ENCODE results near the gene CFD.
A peak's percentile ranks its signal among the peaks of the same experiment; 100 is the strongest.

Gene CFD

DNA sequence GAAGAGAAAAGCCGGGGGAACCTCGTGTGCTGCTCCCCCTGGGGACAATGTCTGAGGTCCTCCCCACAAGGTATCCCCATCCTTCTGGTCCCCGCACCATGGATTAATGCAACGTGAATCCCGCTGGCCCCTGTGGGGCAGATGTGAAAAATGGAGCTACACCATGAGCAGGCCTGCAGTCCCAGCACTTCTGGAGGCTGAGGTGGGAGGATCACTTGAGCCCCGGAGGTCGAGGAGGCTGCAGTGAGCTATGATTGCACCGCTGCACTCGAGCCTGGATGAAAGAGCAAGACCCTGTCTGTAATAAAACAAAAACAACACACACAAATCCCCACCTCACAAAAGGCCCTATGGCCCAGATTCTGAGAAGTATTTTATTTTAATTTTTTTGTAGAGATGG lies 1.2 kb upstream of the CFD start:
- Histone ChIP-seq H3K4me1 (ENCODE audit: insufficient read depth, low read length) (peaks cover 4% of the 10 kb centered on the region), H3K9me3 (ENCODE audit: low read length) (no peaks in the 10 kb centered on the region), H3K36me3 (ENCODE audit: insufficient read depth, low read length) (no peaks in the 10 kb centered on the region), H3K27ac (ENCODE audit: low read depth, low read length) (no peak overlapping the region), H3K9ac (ENCODE audit: low read length) (no peak overlapping the region), H3K4me3 (ENCODE audit: low read depth in 1 of 2, low read length in 2 of 2) (no peak overlapping the region), H3K27me3 (ENCODE audit: control insufficient read depth in 1 of 2, insufficient read depth in 2 of 2, low read length in 2 of 2) (peaks cover 8 to 54% of the 10 kb centered on the region in 2 donors)

DNA sequence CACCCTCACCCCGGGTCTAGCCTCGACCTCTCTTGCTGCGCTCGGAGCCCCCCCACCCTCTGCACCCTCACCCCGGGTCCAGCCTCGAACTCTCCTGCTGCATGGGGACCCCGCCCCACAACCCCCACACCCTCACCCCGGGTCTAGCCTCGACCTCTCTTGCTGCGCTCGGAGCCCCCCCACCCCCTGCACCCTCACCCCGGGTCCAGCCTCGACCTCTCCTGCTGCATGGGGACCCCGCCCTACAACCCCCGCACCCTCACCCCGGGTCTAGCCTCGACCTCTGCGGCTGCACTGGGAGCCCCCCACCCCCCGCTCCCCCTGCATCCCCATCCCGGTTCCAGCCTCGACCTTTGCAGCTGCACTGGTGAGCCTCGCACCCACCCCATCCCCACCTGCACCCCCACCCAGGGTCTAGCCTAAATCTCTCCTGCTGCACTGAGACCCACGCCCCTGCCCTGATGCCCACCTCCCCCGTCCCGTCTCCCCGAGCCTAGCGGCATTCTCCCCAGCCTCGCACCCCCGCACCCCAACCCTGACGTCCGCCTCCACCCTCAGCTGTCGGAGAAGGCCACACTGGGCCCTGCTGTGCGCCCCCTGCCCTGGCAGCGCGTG lies 1.8 kb downstream of the CFD start:
- Histone ChIP-seq H3K4me3 (ENCODE audit: low read depth in 1 of 2, low read length in 2 of 2) (no peak overlapping the region), H3K9me3 (ENCODE audit: low read length) (no peaks in the 10 kb centered on the region), H3K27me3 (ENCODE audit: control insufficient read depth in 1 of 2, insufficient read depth in 2 of 2, low read length in 2 of 2) (peaks cover 8 to 45% of the 10 kb centered on the region in 2 donors), H3K9ac (ENCODE audit: low read length) (no peak overlapping the region), H3K27ac (ENCODE audit: low read depth, low read length) (no peak overlapping the region), H3K36me3 (ENCODE audit: insufficient read depth, low read length) (no peaks in the 10 kb centered on the region), H3K4me1 (ENCODE audit: insufficient read depth, low read length) (peaks cover 7% of the 10 kb centered on the region)

DNA sequence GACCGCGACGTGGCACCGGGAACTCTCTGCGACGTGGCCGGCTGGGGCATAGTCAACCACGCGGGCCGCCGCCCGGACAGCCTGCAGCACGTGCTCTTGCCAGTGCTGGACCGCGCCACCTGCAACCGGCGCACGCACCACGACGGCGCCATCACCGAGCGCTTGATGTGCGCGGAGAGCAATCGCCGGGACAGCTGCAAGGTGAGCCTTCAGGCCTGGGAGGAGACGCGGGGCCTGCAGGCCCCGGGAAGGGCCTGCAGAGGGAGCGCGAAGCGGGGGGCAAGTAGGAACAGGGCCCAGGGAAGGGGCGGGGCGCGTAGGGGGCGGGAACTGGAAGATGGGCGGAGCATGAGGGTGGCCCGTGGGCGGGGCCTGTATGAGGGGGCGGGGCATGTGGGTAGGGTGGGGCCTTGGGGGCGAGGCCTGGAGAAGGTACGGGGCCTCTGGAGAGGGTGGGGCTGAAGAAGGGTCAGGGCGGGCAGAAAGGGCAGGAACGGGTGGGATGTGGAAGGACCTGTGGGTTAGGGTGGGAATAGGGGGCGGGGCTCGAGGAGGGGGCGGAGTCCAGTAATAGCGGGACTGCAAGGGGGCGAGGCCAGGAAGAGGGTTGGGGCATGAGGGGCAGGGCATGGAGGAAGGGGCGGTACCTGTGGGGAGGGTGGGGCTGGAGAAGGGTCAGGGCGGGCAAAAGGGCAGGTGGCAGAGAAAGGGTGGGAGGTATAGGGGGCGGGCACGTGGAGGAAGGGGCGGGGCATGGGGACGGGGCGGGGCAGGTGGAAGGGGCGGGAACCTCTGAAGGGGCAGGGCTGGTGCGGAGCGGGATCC lies 2.5 kb downstream of the CFD start:
- H3K27ac ChIP-seq (ENCODE audit: low read depth, low read length): no peak overlapping the region
- H3K36me3 ChIP-seq (ENCODE audit: insufficient read depth, low read length): no peaks in the 10 kb centered on the region
- peaks cover 8 to 41% of the 10 kb centered on the region in 2 donors for H3K27me3 ChIP-seq (ENCODE audit: control insufficient read depth in 1 of 2, insufficient read depth in 2 of 2, low read length in 2 of 2)
- H3K9ac ChIP-seq (ENCODE audit: low read length): no peak overlapping the region
- H3K4me3 ChIP-seq (ENCODE audit: low read depth in 1 of 2, low read length in 2 of 2): no peak overlapping the region
- H3K9me3 ChIP-seq (ENCODE audit: low read length): no peaks in the 10 kb centered on the region
- peaks cover 7% of the 10 kb centered on the region for H3K4me1 ChIP-seq (ENCODE audit: insufficient read depth, low read length)

DNA sequence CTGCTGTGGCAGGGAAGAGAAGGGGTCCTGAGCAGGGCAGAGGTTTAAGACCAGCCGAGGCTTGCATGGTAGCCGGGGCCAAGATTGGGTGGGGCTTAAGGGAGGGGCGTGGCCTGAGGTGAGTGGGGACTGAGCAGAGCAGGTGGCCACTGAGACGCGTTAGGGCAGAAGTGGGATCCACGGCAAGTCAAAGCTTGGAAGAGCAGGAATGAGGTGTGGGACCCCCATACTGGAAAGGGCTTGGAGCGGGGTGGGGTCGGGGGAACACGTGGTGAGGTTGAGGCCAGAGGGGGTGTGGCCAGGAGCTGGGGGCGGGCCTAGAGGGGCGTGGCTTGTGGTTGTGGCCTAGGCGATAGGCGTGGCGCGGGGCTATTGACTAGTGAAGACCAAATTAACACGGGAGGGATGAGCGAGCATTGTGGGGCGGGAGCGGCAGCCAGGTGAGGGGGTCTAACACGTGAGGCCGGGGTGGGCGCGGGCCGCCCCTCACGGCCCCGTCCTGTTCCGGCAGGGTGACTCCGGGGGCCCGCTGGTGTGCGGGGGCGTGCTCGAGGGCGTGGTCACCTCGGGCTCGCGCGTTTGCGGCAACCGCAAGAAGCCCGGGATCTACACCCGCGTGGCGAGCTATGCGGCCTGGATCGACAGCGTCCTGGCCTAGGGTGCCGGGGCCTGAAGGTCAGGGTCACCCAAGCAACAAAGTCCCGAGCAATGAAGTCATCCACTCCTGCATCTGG lies 3.3 kb downstream of the CFD start:
- H3K4me3 ChIP-seq (ENCODE audit: low read depth in 1 of 2, low read length in 2 of 2): no peak overlapping the region
- H3K27ac ChIP-seq (ENCODE audit: low read depth, low read length): no peak overlapping the region
- H3K36me3 ChIP-seq (ENCODE audit: insufficient read depth, low read length): peaks cover 6% of the 10 kb centered on the region
- no peak overlapping the region for H3K9ac ChIP-seq (ENCODE audit: low read length)
- peaks cover 8 to 41% of the 10 kb centered on the region in 2 donors for H3K27me3 ChIP-seq (ENCODE audit: control insufficient read depth in 1 of 2, insufficient read depth in 2 of 2, low read length in 2 of 2)
- H3K9me3 ChIP-seq (ENCODE audit: low read length): no peaks in the 10 kb centered on the region
- peaks cover 7% of the 10 kb centered on the region for H3K4me1 ChIP-seq (ENCODE audit: insufficient read depth, low read length)

DNA sequence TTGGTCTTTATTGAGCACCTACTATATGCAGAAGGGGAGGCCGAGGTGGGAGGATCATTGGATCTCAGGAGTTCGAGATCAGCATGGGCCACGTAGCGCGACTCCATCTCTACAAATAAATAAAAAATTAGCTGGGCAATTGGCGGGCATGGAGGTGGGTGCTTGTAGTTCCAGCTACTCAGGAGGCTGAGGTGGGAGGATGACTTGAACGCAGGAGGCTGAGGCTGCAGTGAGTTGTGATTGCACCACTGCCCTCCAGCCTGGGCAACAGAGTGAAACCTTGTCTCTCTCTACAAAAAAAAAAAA lies 3.8 kb downstream of the CFD start:
- H3K27me3 ChIP-seq (ENCODE audit: control insufficient read depth in 1 of 2, insufficient read depth in 2 of 2, low read length in 2 of 2): peaks cover 6 to 40% of the 10 kb centered on the region in 2 donors
- no peak overlapping the region for H3K4me3 ChIP-seq (ENCODE audit: low read depth in 1 of 2, low read length in 2 of 2)
- no peak overlapping the region for H3K27ac ChIP-seq (ENCODE audit: low read depth, low read length)
- peaks cover 7% of the 10 kb centered on the region for H3K4me1 ChIP-seq (ENCODE audit: insufficient read depth, low read length)
- H3K9me3 ChIP-seq (ENCODE audit: low read length): no peaks in the 10 kb centered on the region
- no peak overlapping the region for H3K9ac ChIP-seq (ENCODE audit: low read length)
- H3K36me3 ChIP-seq (ENCODE audit: insufficient read depth, low read length): peaks cover 6% of the 10 kb centered on the region

DNA sequence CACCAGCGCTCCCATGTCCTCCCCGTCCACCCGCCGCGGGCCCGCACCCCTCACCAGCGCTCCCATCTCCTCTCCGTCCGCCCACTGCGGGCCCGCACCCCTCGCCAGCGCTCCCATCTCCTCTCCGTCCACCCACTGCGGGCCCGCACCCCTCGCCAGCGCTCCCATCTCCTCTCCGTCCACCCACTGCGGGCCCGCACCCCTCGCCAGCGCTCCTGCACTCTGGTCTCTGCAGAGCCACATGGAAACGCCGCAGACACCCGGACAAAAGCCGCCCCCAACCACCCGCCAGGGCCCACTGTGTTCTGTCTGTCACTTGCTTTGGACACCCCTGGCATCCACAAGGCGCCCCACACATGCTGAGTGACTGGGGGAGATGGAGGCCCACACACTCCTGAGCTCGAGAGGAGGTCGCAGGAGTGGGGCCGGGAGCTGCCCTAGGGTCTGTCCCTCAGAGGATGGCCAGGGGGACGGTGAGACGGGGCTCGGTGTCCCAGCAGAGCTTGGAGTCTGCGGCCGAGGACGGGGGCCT lies 7.4 kb downstream of the CFD start:
- Histone ChIP-seq H3K36me3 (ENCODE audit: insufficient read depth, low read length) (peaks cover 21% of the 10 kb centered on the region), H3K27me3 (ENCODE audit: control insufficient read depth in 1 of 2, insufficient read depth in 2 of 2, low read length in 2 of 2) (peaks cover 0 to 7% of the 10 kb centered on the region in 2 donors), H3K4me3 (ENCODE audit: low read depth in 1 of 2, low read length in 2 of 2) (no peak overlapping the region), H3K9ac (ENCODE audit: low read length) (no peak overlapping the region), H3K27ac (ENCODE audit: low read depth, low read length) (no peak overlapping the region), H3K4me1 (ENCODE audit: insufficient read depth, low read length) (peaks cover 16% of the 10 kb centered on the region), H3K9me3 (ENCODE audit: low read length) (no peaks in the 10 kb centered on the region)

DNA sequence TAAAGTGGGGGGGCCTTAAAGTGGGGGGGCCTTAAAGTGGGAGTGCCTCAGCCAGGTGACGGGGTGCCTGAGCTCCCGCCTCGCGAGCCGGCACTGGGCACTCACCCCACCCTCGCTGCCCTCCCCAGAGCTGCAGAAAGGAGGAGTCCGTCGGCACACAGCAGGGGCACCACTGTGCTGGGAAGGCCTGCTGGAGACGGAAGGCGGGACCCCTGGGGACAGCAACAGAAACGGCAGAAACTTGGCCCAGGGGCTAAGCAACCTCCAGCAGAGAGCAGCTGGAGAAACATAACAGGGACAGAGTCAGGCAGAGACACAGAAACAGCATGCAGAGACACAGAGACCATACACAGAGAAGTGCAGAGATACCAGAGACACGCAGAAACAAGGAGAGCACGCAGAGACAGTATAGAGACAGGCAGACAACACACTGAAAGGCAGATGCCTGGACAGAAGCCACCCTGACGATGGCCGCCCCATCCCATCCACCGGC lies 7.9 kb downstream of the CFD start:
- no peak overlapping the region for H3K4me3 ChIP-seq (ENCODE audit: low read depth in 1 of 2, low read length in 2 of 2)
- H3K9me3 ChIP-seq (ENCODE audit: low read length): no peaks in the 10 kb centered on the region
- peaks cover 16% of the 10 kb centered on the region for H3K4me1 ChIP-seq (ENCODE audit: insufficient read depth, low read length)
- H3K36me3 ChIP-seq (ENCODE audit: insufficient read depth, low read length): peaks cover 21% of the 10 kb centered on the region
- no peak overlapping the region for H3K27ac ChIP-seq (ENCODE audit: low read depth, low read length)
- H3K9ac ChIP-seq (ENCODE audit: low read length): no peak overlapping the region
- peaks cover 0 to 6% of the 10 kb centered on the region in 2 donors for H3K27me3 ChIP-seq (ENCODE audit: control insufficient read depth in 1 of 2, insufficient read depth in 2 of 2, low read length in 2 of 2)

DNA sequence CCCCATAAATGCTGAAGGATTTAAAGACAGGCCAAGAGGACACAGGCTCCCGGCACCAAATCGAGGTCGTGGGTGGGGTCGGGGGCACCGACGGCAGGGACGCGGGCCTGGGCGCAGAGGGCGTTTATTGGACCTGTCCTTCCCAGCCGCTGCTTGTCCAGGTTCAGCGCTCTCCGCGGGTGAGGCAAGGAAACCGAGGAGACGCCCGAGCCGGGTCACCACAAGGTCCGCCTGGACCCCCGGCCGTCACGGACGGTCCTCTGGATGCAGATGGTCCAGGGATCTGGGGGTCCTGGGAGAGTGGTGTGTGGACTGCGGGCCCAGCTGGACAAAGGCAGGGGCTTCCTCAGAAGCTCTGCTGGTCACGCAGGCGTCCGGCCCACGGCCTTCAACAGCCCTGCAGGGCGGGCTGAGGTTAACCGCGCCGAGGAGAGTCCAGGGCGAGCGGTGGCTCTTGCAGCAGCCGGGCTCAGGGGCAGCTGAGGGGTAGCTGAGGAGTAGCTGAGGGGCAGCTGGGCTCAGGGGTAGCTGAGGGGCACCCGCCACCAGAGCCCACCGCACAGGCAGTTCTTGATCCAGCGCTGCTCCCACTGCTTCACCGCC lies 8.5 kb downstream of the CFD start:
- no peak overlapping the region for H3K27ac ChIP-seq (ENCODE audit: low read depth, low read length)
- no peak overlapping the region for H3K4me3 ChIP-seq (ENCODE audit: low read depth in 1 of 2, low read length in 2 of 2)
- peaks cover 13% of the 10 kb centered on the region for H3K4me1 ChIP-seq (ENCODE audit: insufficient read depth, low read length)
- no peak overlapping the region for H3K9ac ChIP-seq (ENCODE audit: low read length)
- H3K9me3 ChIP-seq (ENCODE audit: low read length): no peaks in the 10 kb centered on the region
- H3K36me3 ChIP-seq (ENCODE audit: insufficient read depth, low read length): peaks cover 21% of the 10 kb centered on the region
- peaks cover 0 to under 1% of the 10 kb centered on the region in 2 donors for H3K27me3 ChIP-seq (ENCODE audit: control insufficient read depth in 1 of 2, insufficient read depth in 2 of 2, low read length in 2 of 2)

DNA sequence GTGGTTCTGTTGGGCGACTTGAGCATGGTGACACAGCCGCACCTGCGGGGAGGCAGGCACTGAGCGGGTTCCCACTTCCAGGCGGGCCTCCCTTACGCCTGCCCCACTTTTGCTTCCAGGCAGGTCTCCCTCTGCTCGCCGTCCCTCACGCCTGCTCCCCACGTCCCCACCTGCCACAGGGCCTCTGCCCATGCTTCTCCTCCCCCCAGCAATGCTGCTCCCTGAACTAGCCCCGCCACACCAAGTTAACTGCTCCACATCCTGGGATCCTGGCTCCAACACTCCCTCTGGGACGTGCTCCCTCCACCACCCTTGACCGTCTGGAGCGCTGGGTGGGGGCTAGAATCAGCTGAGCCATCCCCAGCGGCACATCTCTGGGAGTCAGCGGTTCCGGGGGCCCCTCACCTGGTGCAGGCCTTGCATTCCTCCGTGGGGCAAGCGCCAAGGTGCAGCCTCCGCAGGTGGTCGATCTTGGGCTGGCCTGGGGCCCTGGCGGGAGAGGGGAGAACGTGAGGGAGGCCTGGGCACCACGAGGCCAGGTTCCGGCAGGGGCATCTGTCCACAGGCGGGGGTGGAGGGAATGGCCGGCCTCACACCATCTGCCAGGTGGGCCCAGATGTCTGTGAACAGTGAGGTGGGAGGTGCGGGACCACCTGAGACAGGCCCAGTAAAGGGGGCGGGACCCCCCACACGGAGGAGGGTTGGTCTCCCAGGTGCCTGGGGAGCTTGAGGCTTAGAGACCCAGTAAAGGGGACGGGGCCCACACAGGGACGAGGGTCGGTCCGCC lies 9.2 kb downstream of the CFD start:
- Histone ChIP-seq H3K27me3 (ENCODE audit: control insufficient read depth in 1 of 2, insufficient read depth in 2 of 2, low read length in 2 of 2) (no peaks in the 10 kb centered on the region), H3K4me3 (ENCODE audit: low read depth in 1 of 2, low read length in 2 of 2) (no peak overlapping the region), H3K9ac (ENCODE audit: low read length) (no peak overlapping the region), H3K27ac (ENCODE audit: low read depth, low read length) (peak overlapping the region; percentile 86), H3K36me3 (ENCODE audit: insufficient read depth, low read length) (peaks cover 25% of the 10 kb centered on the region), H3K4me1 (ENCODE audit: insufficient read depth, low read length) (peaks cover 12% of the 10 kb centered on the region), H3K9me3 (ENCODE audit: low read length) (no peaks in the 10 kb centered on the region)

DNA sequence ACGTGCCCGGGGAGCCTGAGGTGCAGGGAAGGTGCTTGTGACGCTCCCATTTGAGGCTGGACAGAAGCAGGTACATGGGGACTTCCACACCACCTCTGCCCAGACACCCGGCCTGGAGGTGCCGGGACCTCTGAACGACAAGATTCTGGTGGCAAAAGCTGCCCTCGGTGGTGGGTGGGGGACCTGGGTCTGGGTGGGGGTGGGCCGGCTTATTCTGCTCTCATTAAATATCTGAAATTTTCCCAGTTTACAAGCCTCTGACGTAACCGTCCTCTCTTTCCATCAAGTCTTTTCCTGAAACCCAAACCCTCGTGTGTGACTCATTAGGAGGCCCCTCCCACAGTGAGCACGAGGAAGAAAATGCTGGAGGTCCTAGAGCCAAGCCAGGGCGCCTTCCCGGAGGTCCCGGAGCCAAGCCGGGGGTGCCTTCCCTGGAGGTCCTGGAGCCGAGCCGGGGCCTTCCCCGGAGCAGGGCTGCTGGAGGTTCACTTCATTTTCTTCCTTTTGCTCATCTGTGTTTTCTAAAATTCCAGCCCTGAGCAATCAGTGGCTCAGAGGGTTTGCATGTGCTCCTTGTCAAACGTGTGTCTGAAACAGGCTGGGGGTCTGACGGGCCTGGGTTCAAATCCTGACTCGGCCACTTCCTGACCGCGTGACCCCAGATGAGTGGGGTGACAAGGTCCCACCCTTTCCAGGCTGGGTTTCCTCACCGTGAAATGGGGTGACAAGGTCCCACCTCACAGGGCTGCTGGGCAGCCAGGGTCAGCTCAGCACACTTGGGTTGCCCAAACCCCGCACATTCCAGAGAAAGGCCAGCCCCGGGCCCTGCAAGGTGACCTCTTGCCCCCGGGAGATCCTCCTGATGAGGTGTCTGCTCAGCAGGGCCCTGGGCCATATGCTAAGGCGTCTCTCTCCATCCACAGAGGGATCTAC lies 10.0 kb downstream of the CFD start:
- H3K27me3 ChIP-seq (ENCODE audit: control insufficient read depth in 1 of 2, insufficient read depth in 2 of 2, low read length in 2 of 2): no peaks in the 10 kb centered on the region
- H3K9me3 ChIP-seq (ENCODE audit: low read length): no peaks in the 10 kb centered on the region
- H3K36me3 ChIP-seq (ENCODE audit: insufficient read depth, low read length): peaks cover 32% of the 10 kb centered on the region
- no peak overlapping the region for H3K4me3 ChIP-seq (ENCODE audit: low read depth in 1 of 2, low read length in 2 of 2)
- H3K4me1 ChIP-seq (ENCODE audit: insufficient read depth, low read length): peaks cover 9% of the 10 kb centered on the region
- peak overlapping the region; percentile 86 for H3K27ac ChIP-seq (ENCODE audit: low read depth, low read length)
- H3K9ac ChIP-seq (ENCODE audit: low read length): no peak overlapping the region
